HG02970 (cell line): ENCODE data around the gene ITPRID1.

Experiments
- ATAC-seq: cut with Tn5 transposase; IDR thresholded peaks from one replicate; pipeline ENCODE4 v1.9.1; 2021; ENCODE audit warnings: mild to moderate bottlenecking, moderate library complexity, moderate number of reproducible peaks; ENCODE audit not compliant: unreplicated experiment, low FRiP score

The ITPRID1 gene

GRCh38 chr7:31688996-31689395, 175.1 kb downstream of the ITPRID1 start:
- ATAC-seq: no peak

GRCh38 chr7:31690935-31691334, 177.0 kb downstream of the ITPRID1 start:
- ATAC-seq: no peak

- no peak for ATAC-seq
Observed at GRCh38 chr7:31692451-31692850, 178.6 kb downstream of the ITPRID1 start.

GRCh38 chr7:31692871-31693270, 179.0 kb downstream of the ITPRID1 start:
- ATAC-seq: no peak

- ATAC-seq: no peak
Observed at GRCh38 chr7:31695859-31696614, 182.1 kb downstream of the ITPRID1 start.

- no peak for ATAC-seq
Observed at GRCh38 chr7:31699050-31699449, 185.2 kb downstream of the ITPRID1 start.

- ATAC-seq: no peak
Observed at GRCh38 chr7:31702354-31702753, 188.5 kb downstream of the ITPRID1 start.

GRCh38 chr7:31705377-31705776, 191.5 kb downstream of the ITPRID1 start:
- no peak for ATAC-seq

GRCh38 chr7:31707089-31707488, 193.2 kb downstream of the ITPRID1 start:
- no peak for ATAC-seq
